ENCODE data around the gene RBM20.

Gene RBM20

DNA sequence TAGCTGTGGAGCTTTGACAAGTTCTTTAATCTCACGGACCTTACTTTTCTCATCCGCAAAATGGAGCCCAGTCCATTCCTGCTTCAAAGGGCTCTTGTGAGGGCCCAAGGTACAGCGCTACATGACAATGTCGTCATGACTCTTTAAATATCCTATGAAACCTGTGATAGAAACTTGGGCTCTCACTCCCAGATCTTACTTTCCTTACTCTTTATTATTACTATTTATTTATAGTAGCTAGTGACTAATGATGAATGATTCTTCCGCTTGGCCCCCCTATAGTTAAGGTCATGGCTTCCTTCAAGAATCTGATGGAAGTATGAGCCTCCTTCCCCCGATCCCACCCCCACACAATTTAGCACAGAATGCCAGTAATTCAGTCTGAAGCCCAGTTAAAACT lies 41.9 kb downstream of the RBM20 start:
- DNase-seq (ENCODE audit: low read depth in 1 of 2, low spot score in 1 of 2) = no peak
- TF ChIP-seq GABPA (IDR thresholded peaks at IDR 0.05; ENCODE audit: low read depth) = no peak
- no peak for TF ChIP-seq POLR2AphosphoS5 (IDR thresholded peaks at IDR 0.05; ENCODE audit: low read depth)
- TF ChIP-seq, protein P1, sequence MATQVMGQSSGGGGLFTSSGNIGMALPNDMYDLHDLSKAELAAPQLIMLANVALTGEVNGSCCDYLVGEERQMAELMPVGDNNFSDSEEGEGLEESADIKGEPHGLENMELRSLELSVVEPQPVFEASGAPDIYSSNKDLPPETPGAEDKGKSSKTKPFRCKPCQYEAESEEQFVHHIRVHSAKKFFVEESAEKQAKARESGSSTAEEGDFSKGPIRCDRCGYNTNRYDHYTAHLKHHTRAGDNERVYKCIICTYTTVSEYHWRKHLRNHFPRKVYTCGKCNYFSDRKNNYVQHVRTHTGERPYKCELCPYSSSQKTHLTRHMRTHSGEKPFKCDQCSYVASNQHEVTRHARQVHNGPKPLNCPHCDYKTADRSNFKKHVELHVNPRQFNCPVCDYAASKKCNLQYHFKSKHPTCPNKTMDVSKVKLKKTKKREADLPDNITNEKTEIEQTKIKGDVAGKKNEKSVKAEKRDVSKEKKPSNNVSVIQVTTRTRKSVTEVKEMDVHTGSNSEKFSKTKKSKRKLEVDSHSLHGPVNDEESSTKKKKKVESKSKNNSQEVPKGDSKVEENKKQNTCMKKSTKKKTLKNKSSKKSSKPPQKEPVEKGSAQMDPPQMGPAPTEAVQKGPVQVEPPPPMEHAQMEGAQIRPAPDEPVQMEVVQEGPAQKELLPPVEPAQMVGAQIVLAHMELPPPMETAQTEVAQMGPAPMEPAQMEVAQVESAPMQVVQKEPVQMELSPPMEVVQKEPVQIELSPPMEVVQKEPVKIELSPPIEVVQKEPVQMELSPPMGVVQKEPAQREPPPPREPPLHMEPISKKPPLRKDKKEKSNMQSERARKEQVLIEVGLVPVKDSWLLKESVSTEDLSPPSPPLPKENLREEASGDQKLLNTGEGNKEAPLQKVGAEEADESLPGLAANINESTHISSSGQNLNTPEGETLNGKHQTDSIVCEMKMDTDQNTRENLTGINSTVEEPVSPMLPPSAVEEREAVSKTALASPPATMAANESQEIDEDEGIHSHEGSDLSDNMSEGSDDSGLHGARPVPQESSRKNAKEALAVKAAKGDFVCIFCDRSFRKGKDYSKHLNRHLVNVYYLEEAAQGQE (IDR thresholded peaks at IDR 0.05; ENCODE audit: insufficient replicate concordance, low read depth) = no peak
- no peak for TF ChIP-seq SPI1 (IDR thresholded peaks at IDR 0.05; ENCODE audit: borderline replicate concordance, low read depth)
- no peak for TF ChIP-seq CTCF (IDR thresholded peaks at IDR 0.05; ENCODE audit: insufficient read depth, low read length)
- Histone ChIP-seq H3K4me3 (replicated peaks; ENCODE audit: insufficient read depth, low read length) (no peak overlapping the region), H3K27me3 (ENCODE audit: insufficient read depth, poor library complexity, severe bottlenecking) (no peaks in the 10 kb centered on the region), H3K27ac (replicated peaks) (no peak overlapping the region)

GRCh38 chr10:110686949-110687348 lies 42.8 kb downstream of the RBM20 start:
- no peak overlapping the region for H3K27ac ChIP-seq (replicated peaks)
- H3K27me3 ChIP-seq (ENCODE audit: insufficient read depth, poor library complexity, severe bottlenecking) = no peaks in the 10 kb centered on the region
- H3K4me3 ChIP-seq (replicated peaks; ENCODE audit: insufficient read depth, low read length) = no peak overlapping the region
- no peak for DNase-seq (ENCODE audit: low read depth in 1 of 2, low spot score in 1 of 2)
- TF ChIP-seq, protein P1 (IDR thresholded peaks at IDR 0.05; ENCODE audit: insufficient replicate concordance, low read depth) = no peak
- TF ChIP-seq SPI1 (IDR thresholded peaks at IDR 0.05; ENCODE audit: borderline replicate concordance, low read depth) = no peak

- Histone ChIP-seq H3K27ac (replicated peaks) (no peak overlapping the region), H3K27me3 (ENCODE audit: insufficient read depth, poor library complexity, severe bottlenecking) (no peaks in the 10 kb centered on the region), H3K4me3 (replicated peaks; ENCODE audit: insufficient read depth, low read length) (no peak overlapping the region)
- TF ChIP-seq, protein P1 (IDR thresholded peaks at IDR 0.05; ENCODE audit: insufficient replicate concordance, low read depth) = no peak
- TF ChIP-seq POLR2AphosphoS5 (IDR thresholded peaks at IDR 0.05; ENCODE audit: low read depth) (no peak), GABPA (IDR thresholded peaks at IDR 0.05; ENCODE audit: low read depth) (no peak), SPI1 (IDR thresholded peaks at IDR 0.05; ENCODE audit: borderline replicate concordance, low read depth) (no peak), CTCF (IDR thresholded peaks at IDR 0.05; ENCODE audit: insufficient read depth, low read length) (no peak)
- no peak for DNase-seq (ENCODE audit: low read depth in 1 of 2, low spot score in 1 of 2)
These were observed 43.3 kb downstream of the RBM20 start for GRCh38 chr10:110687400-110687799.

DNA sequence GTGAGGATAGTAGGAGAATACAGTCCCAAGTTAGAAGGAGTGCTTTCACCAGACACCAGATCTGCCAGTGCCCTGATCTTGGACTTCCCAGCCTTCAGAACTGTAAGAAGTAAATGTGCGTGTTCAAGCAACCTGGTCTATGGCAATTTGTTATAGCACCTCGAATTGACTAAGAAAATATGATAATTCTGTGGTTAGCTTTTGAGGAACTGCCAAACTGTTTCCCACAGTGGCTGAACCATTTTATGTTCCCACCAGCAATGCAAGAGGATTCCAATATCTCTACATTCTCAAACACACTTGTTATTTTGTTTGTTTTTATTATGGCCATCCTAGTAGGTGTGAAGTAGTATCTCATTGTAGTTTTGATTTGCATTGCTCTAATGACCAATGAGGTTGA lies 47.0 kb downstream of the RBM20 start:
- Histone ChIP-seq H3K4me3 (replicated peaks; ENCODE audit: insufficient read depth, low read length) (no peak overlapping the region), H3K27ac (replicated peaks) (no peak overlapping the region), H3K27me3 (ENCODE audit: insufficient read depth, poor library complexity, severe bottlenecking) (no peaks in the 10 kb centered on the region)
- no peak for DNase-seq (ENCODE audit: low read depth in 1 of 2, low spot score in 1 of 2)
- TF ChIP-seq SPI1 (IDR thresholded peaks at IDR 0.05; ENCODE audit: borderline replicate concordance, low read depth) (peak; percentile 71; the same call in 1 of the 2 replicates), GABPA (IDR thresholded peaks at IDR 0.05; ENCODE audit: low read depth) (no peak), CTCF (IDR thresholded peaks at IDR 0.05; ENCODE audit: insufficient read depth, low read length) (no peak), POLR2AphosphoS5 (IDR thresholded peaks at IDR 0.05; ENCODE audit: low read depth) (no peak)
- TF ChIP-seq, protein P1 (IDR thresholded peaks at IDR 0.05; ENCODE audit: insufficient replicate concordance, low read depth) = no peak
